Psoas muscle (tissue), 8 donors: Measurements from ENCODE around the gene CSRNP2. TPM values are rescaled to one million over a fixed set of nuclear protein-coding genes. Genes with fewer than 3 reads are reported as not detected.

Experiments used
- ATAC-seq, 4 donors: fragments of 200-7000 bp; cut with Tn5 transposase; one replicate each; pipeline ENCODE4 v1.9.1; 2020; ENCODE audit warnings: moderate library complexity in 3 of 4, mild to moderate bottlenecking in 2 of 4
- DNase-seq, 2 donors: peaks; one replicate each; pipeline ENCODE4 v3.0.0-alpha.2; 2020
- H3K27ac ChIP-seq: fragments of 200-600 bp; one replicate; pipeline ENCODE4 v1.8.0; 2022
- H3K27me3 ChIP-seq, 3 donors: fragments of 200-600 bp in 1 of 3; one replicate each; pipeline versions ENCODE4 v1.6.1 to v1.8.0; 2013 to 2022; ENCODE audit warnings: low read length in 2 of 3, mild to moderate bottlenecking in 2 of 3, moderate library complexity in 1 of 3; ENCODE audit not compliant: insufficient read depth in 3 of 3
- H3K36me3 ChIP-seq, 2 donors: fragments of 200-600 bp in 1 of 2; one replicate each; pipeline versions ENCODE4 v1.6.1 to v1.8.0; 2013 to 2022; ENCODE audit warnings: low read depth in 1 of 2, mild to moderate bottlenecking in 1 of 2, moderate library complexity in 1 of 2; ENCODE audit not compliant: insufficient read depth in 1 of 2
- H3K4me1 ChIP-seq: fragments of 200-600 bp; one replicate; pipeline ENCODE4 v1.8.0; 2022
- H3K4me3 ChIP-seq: fragments of 200-600 bp; one replicate; pipeline ENCODE4 v1.8.0; 2022; ENCODE audit warnings: mild to moderate bottlenecking
- H3K9me3 ChIP-seq: fragments of 200-600 bp; one replicate; pipeline ENCODE4 v1.8.0; 2022
- WGBS, 3 donors: extraction: QIAGEN DNeasy Blood & Tissue Kit; methylation state at CpG; one replicate each; pipeline versions ENCODE4 v1.1.6 to v1.1.7; 2013; 5-methylcytosine and 5-hydroxymethylcytosine counted together
- intact Hi-C, 2 donors: fragments of 100-400 bp; cut with DNase I; formaldehyde crosslinking; loops; one replicate each; pipeline versions ENCODE4 v1.11.0 to v1.14.2; 2022
- polyA plus RNA-seq, 3 donors: library from polyadenylated mRNA; stranded (reverse); fragments of 200-250 nt; gene quantifications; one replicate each; pipeline ENCODE4 v1.2.3, GENCODE V29; 2013
- total RNA-seq, 4 donors: library from RNA; stranded (reverse); fragmentation: NEBNext Ultra II Directional in 2 of 4; extraction: Animal tissue kit (Norgen Biotek cat#: 25700) in 2 of 4; gene quantifications; one replicate each; pipeline versions ENCODE4 v1.2.1 to v1.2.4, GENCODE V29; 2021 to 2023
- TF ChIP-seq, protein P1 (sequence below): fragments of 200-600 bp; IDR thresholded peaks from one replicate; pipeline ENCODE4 v1.8.0; 2022; ENCODE audit warnings: antibody characterized with exemption
- donor health status: healthy with polysubstance abuse.
- donor health status: DM: no; HTN: no; CAD: no; lungs with moderate emphysema.
- donor health status: Bipolar disorder and iron deficiency.
- donor health status: healthy.
- donor health status: DM: yes; HTN: yes; CAD: no.
- donor health status: DM: no; HTN: no; CAD: no.
- donor health status: DM: no; HTN: no; CAD: no.
- donor health status: DM: yes; HTN: yes; CAD: no.

CSRNP2 gene
- total and polyA plus RNA-seq, 7 donors: 9.2 to 50.5 (median 17.9) TPM

DNA sequence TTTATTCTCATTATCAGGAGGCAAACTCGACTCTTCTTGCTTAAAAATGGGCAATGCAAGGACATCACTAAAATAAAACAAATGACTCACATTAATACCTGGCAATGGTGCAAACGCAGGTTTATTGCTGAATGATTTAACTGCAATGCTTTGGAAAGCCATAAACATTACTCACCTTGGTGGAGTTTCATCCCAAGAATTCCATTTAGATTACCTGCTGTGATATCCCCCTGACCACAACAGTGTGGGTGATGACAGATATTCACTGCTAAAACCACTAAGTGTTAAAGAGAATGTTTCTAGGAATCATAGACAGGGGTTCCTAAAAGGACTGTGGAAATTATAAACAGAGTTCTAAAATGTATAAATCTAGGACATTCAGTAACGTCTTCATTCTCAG, 35.3 kb upstream of the CSRNP2 start:
- Histone ChIP-seq H3K4me3 (no peak overlapping the region), H3K4me1 (peaks cover 19% of the 10 kb centered on the region), H3K27ac (no peak overlapping the region), H3K9me3 (no peaks in the 10 kb centered on the region), H3K27me3 (no peaks in the 10 kb centered on the region), H3K36me3 (peaks cover 0 to 30% of the 10 kb centered on the region in 2 donors)
- ATAC-seq: peak; percentile 48 to 93 (median 79)
- intact Hi-C loops: no loop called here
- no peak for DNase-seq
- WGBS, 3 donors: 85 to 87% (median 86%) methylated on average over 3 of the region's 3 CpGs
- TF ChIP-seq, protein P1, sequence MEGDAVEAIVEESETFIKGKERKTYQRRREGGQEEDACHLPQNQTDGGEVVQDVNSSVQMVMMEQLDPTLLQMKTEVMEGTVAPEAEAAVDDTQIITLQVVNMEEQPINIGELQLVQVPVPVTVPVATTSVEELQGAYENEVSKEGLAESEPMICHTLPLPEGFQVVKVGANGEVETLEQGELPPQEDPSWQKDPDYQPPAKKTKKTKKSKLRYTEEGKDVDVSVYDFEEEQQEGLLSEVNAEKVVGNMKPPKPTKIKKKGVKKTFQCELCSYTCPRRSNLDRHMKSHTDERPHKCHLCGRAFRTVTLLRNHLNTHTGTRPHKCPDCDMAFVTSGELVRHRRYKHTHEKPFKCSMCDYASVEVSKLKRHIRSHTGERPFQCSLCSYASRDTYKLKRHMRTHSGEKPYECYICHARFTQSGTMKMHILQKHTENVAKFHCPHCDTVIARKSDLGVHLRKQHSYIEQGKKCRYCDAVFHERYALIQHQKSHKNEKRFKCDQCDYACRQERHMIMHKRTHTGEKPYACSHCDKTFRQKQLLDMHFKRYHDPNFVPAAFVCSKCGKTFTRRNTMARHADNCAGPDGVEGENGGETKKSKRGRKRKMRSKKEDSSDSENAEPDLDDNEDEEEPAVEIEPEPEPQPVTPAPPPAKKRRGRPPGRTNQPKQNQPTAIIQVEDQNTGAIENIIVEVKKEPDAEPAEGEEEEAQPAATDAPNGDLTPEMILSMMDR: no peak

DNA sequence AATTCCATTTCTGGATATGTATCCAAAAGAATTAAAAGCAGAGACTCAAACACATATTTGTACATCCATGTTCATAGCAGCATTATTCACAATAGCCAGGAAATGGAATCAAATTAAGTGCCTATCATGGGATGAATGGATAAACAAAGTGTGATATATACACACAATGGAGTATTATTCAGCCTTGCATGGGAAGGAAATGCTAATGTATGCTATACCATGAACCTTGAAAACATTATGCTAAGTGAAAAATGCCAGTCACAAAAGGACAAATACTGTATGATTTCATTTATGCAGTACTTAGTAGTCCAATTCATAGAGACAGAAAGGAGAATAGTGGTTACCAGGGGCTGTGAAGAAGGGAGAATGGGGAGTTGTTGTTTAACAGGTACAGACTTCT, 32.1 kb upstream of the CSRNP2 start:
- Histone ChIP-seq H3K4me3 (no peak overlapping the region), H3K27me3 (no peaks in the 10 kb centered on the region), H3K9me3 (no peaks in the 10 kb centered on the region), H3K4me1 (peaks cover 4% of the 10 kb centered on the region), H3K36me3 (peaks cover 0 to 60% of the 10 kb centered on the region in 2 donors), H3K27ac (no peak overlapping the region)
- DNase-seq (no peak), ATAC-seq (no peak)
- intact Hi-C loops: no loop called here
- TF ChIP-seq, protein P1: no peak

DNA sequence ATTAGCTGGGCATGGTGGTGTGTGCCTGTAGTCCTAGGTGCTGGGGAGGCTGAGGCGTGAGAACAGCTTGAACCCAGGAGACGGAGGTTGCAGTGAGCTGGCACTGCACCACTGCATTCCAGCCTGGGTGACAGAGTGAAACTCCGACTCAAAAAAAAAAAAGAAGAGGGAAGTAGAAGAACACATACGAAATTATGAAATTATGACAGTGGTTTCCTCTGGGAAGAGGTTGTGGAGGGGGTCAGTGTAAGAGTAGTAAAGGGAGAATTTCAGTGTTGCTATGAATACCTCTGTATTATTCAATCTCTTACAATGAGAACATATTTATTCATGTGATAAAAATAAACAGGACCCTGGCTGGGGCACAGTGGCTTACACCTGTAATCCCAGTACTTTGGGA, 24.7 kb upstream of the CSRNP2 start:
- H3K27ac ChIP-seq: no peak overlapping the region
- H3K4me3 ChIP-seq: no peak overlapping the region
- no peaks in the 10 kb centered on the region for H3K4me1 ChIP-seq
- H3K27me3 ChIP-seq: no peaks in the 10 kb centered on the region
- DNase-seq (no peak), ATAC-seq (no peak)
- TF ChIP-seq, protein P1: no peak
- 84 to 88% (median 88%) methylated on average over 4 of the region's 4 CpGs for WGBS, 3 donors
- H3K9me3 ChIP-seq: no peaks in the 10 kb centered on the region
- peaks cover 5 to 92% of the 10 kb centered on the region in 2 donors for H3K36me3 ChIP-seq
- intact Hi-C loops: no loop called here

DNA sequence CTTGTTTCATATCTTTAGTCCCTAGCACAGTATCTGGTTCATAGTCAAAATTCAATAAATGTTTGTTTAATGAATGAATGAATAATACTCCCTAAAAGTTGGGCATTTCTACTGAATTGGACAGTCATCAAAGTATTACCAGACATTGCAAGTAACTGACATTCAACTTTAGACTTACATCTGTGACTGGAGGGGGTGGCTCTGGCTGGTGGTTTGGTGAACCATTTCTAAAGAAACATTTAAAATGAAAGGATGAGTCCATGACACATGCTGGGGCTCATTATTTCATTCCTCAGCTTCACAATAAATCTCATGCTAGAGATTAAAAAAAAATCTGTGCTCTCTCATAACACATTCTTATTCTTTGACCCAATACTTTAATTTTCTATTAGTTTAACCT, 20.6 kb upstream of the CSRNP2 start:
- ATAC-seq (no peak), DNase-seq (no peak)
- intact Hi-C loops: no loop called here
- H3K27ac ChIP-seq: no peak overlapping the region
- H3K4me3 ChIP-seq: no peak overlapping the region
- H3K36me3 ChIP-seq: peaks cover 6 to 95% of the 10 kb centered on the region in 2 donors
- TF ChIP-seq, protein P1: no peak
- H3K4me1 ChIP-seq: no peaks in the 10 kb centered on the region
- no peaks in the 10 kb centered on the region for H3K9me3 ChIP-seq
- no peaks in the 10 kb centered on the region for H3K27me3 ChIP-seq

DNA sequence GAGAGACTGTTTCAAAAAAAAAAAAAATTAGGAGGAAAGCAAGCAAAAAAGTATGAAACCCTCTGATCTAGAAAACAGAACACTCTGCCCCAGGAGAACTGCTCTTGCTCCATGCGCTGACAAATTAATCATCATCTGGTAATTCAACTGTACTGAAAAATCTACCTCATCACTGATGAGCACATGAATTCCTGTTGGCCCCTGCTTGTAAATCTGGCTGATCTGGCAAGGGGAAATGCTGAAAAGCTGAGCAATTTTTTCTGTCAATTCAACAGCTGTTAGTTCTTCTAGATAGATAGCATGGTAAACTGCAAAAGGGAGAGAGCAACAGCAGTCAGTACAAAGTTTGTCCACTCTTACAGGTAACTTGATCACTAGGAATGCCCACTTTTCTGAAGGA, 15.2 kb upstream of the CSRNP2 start:
- H3K4me3 ChIP-seq: no peak overlapping the region
- H3K9me3 ChIP-seq: no peaks in the 10 kb centered on the region
- H3K27ac ChIP-seq: no peak overlapping the region
- intact Hi-C loops: no loop called here
- DNase-seq (no peak), ATAC-seq (no peak)
- WGBS, 3 donors: 92 to 100% (median 95%) methylated on average over 1 of the region's 1 CpG
- TF ChIP-seq, protein P1: no peak
- peaks cover 5 to 98% of the 10 kb centered on the region in 2 donors for H3K36me3 ChIP-seq
- H3K4me1 ChIP-seq: no peaks in the 10 kb centered on the region
- no peaks in the 10 kb centered on the region for H3K27me3 ChIP-seq
